Measurements from ENCODE around the gene ARMC9.

DNA sequence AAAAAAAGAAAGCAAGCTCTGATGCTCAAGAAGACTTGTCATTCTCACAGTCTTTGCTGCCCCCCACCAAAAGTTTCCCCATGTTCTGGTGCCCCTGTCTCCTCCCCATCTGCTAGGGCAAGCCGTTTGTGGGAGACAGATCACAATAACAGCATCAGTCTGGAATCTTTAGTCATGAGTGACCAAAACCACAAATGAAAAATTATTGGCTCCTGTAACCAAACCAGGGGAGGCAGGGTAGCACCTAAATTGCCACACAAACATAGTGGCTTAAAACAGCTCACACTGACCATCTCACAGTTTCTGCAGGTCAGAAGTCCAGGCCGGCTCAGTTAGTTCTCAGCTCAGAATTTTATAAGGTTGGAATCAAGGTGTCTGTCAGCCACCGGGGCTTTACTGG lies 188.0 kb downstream of the ARMC9 start:
- TF ChIP-seq CSDC2 (CRISPR knock-in tag; IDR thresholded peaks at IDR 0.05) (no peak), GLIS3 (CRISPR knock-in tag; IDR thresholded peaks at IDR 0.05) (no peak), ZC3H10 (CRISPR knock-in tag; IDR thresholded peaks at IDR 0.05) (no peak), ZNF565 (CRISPR knock-in tag; conservative IDR thresholded peaks at IDR 0.05; ENCODE audit: low read depth) (no peak), ZFP30 (CRISPR knock-in tag; IDR thresholded peaks at IDR 0.05) (no peak), SNAI2 (CRISPR knock-in tag; IDR thresholded peaks at IDR 0.05) (no peak), ZNF8 (CRISPR knock-in tag; IDR thresholded peaks at IDR 0.05) (no peak)
- TF ChIP-seq, protein P1, sequence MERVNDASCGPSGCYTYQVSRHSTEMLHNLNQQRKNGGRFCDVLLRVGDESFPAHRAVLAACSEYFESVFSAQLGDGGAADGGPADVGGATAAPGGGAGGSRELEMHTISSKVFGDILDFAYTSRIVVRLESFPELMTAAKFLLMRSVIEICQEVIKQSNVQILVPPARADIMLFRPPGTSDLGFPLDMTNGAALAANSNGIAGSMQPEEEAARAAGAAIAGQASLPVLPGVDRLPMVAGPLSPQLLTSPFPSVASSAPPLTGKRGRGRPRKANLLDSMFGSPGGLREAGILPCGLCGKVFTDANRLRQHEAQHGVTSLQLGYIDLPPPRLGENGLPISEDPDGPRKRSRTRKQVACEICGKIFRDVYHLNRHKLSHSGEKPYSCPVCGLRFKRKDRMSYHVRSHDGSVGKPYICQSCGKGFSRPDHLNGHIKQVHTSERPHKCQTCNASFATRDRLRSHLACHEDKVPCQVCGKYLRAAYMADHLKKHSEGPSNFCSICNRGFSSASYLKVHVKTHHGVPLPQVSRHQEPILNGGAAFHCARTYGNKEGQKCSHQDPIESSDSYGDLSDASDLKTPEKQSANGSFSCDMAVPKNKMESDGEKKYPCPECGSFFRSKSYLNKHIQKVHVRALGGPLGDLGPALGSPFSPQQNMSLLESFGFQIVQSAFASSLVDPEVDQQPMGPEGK (CRISPR knock-in tag; IDR thresholded peaks at IDR 0.05; ENCODE audit: borderline replicate concordance) = no peak
- TF ChIP-seq, protein P2, sequence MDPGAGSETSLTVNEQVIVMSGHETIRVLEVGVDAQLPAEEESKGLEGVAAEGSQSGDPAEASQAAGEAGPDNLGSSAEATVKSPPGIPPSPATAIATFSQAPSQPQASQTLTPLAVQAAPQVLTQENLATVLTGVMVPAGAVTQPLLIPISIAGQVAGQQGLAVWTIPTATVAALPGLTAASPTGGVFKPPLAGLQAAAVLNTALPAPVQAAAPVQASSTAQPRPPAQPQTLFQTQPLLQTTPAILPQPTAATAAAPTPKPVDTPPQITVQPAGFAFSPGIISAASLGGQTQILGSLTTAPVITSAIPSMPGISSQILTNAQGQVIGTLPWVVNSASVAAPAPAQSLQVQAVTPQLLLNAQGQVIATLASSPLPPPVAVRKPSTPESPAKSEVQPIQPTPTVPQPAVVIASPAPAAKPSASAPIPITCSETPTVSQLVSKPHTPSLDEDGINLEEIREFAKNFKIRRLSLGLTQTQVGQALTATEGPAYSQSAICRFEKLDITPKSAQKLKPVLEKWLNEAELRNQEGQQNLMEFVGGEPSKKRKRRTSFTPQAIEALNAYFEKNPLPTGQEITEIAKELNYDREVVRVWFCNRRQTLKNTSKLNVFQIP (CRISPR knock-in tag; IDR thresholded peaks at IDR 0.05; ENCODE audit: borderline replicate concordance, low read depth) = no peak
- TF ChIP-seq, protein P3, sequence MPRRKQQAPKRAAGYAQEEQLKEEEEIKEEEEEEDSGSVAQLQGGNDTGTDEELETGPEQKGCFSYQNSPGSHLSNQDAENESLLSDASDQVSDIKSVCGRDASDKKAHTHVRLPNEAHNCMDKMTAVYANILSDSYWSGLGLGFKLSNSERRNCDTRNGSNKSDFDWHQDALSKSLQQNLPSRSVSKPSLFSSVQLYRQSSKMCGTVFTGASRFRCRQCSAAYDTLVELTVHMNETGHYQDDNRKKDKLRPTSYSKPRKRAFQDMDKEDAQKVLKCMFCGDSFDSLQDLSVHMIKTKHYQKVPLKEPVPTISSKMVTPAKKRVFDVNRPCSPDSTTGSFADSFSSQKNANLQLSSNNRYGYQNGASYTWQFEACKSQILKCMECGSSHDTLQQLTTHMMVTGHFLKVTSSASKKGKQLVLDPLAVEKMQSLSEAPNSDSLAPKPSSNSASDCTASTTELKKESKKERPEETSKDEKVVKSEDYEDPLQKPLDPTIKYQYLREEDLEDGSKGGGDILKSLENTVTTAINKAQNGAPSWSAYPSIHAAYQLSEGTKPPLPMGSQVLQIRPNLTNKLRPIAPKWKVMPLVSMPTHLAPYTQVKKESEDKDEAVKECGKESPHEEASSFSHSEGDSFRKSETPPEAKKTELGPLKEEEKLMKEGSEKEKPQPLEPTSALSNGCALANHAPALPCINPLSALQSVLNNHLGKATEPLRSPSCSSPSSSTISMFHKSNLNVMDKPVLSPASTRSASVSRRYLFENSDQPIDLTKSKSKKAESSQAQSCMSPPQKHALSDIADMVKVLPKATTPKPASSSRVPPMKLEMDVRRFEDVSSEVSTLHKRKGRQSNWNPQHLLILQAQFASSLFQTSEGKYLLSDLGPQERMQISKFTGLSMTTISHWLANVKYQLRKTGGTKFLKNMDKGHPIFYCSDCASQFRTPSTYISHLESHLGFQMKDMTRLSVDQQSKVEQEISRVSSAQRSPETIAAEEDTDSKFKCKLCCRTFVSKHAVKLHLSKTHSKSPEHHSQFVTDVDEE (CRISPR knock-in tag; IDR thresholded peaks at IDR 0.05) = no peak
